HL-60 (cell line): ENCODE measurements around the gene PLA2G6.

Experiments used
- DNase-seq, 2 experiments: peaks; one replicate each; pipeline ENCODE4 v3.0.0-alpha.2; 2010 to 2020; ENCODE audit warnings: low read depth in 1 of 2, low spot score in 1 of 2
- H3K27ac ChIP-seq: fragments of 250-450 bp; sonication (Bioruptor Pico); replicated peaks from 2 replicates; pipeline ENCODE4 v1.5.1; 2020; ENCODE audit warnings: mild to moderate bottlenecking, moderate library complexity
- H3K27me3 ChIP-seq: fragments of 250-450 bp; sonication (Bioruptor Pico); 2 replicates; pipeline ENCODE4 v1.5.1; 2021; ENCODE audit warnings: mild to moderate bottlenecking, moderate library complexity; ENCODE audit not compliant: insufficient read depth, poor library complexity, severe bottlenecking
- H3K4me3 ChIP-seq: replicated peaks from 2 replicates; pipeline ENCODE4 v1.5.1; 2011; ENCODE audit warnings: mild to moderate bottlenecking, control low read depth, low read length; ENCODE audit not compliant: insufficient read depth
- GABPA ChIP-seq: IDR thresholded peaks from 2 replicates; pipeline ENCODE4 v1.6.1; 2012; ENCODE audit warnings: low read depth
- POLR2AphosphoS5 ChIP-seq: IDR thresholded peaks from 2 replicates; pipeline ENCODE4 v1.6.1; 2012; ENCODE audit warnings: low read depth
- SPI1 ChIP-seq: IDR thresholded peaks from 2 replicates; pipeline ENCODE4 v1.6.1; 2012; ENCODE audit warnings: low read depth, mild to moderate bottlenecking, borderline replicate concordance
- TF ChIP-seq, protein P1 (sequence below): IDR thresholded peaks from 2 replicates; pipeline ENCODE4 v1.6.1; 2012; ENCODE audit warnings: low read depth; ENCODE audit not compliant: insufficient replicate concordance
- TF ChIP-seq, protein P2 (sequence below): IDR thresholded peaks from one replicate; pipeline ENCODE4 v1.5.1; 2011; ENCODE audit warnings: low read length, control low read depth, inconsistent platforms; ENCODE audit not compliant: insufficient read depth

PLA2G6 gene

DNA sequence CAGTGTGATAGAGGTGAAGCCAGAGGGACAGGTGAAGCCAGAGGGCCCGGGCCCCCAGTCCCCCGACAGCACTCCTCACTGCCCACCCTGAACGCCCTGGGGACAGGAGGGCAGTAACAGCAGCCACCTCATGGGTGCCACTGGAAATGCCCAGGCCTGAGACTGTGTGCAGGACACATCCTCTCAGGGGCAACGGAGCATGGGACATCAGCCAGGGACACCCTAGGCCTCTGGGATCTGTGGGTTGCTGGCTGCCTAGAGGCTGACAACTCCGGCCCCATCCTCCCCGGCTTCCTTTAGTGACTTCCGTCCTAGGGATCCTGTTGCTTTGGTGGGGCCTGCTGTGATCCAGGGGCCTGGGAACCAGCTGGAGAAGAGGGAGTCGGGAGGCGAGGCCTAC lies 53.8 kb downstream of the PLA2G6 start:
- no peak for DNase-seq
- Histone ChIP-seq H3K27ac (no peak overlapping the region), H3K27me3 (no peaks in the 10 kb centered on the region), H3K4me3 (no peak overlapping the region)
- TF ChIP-seq, protein P1, sequence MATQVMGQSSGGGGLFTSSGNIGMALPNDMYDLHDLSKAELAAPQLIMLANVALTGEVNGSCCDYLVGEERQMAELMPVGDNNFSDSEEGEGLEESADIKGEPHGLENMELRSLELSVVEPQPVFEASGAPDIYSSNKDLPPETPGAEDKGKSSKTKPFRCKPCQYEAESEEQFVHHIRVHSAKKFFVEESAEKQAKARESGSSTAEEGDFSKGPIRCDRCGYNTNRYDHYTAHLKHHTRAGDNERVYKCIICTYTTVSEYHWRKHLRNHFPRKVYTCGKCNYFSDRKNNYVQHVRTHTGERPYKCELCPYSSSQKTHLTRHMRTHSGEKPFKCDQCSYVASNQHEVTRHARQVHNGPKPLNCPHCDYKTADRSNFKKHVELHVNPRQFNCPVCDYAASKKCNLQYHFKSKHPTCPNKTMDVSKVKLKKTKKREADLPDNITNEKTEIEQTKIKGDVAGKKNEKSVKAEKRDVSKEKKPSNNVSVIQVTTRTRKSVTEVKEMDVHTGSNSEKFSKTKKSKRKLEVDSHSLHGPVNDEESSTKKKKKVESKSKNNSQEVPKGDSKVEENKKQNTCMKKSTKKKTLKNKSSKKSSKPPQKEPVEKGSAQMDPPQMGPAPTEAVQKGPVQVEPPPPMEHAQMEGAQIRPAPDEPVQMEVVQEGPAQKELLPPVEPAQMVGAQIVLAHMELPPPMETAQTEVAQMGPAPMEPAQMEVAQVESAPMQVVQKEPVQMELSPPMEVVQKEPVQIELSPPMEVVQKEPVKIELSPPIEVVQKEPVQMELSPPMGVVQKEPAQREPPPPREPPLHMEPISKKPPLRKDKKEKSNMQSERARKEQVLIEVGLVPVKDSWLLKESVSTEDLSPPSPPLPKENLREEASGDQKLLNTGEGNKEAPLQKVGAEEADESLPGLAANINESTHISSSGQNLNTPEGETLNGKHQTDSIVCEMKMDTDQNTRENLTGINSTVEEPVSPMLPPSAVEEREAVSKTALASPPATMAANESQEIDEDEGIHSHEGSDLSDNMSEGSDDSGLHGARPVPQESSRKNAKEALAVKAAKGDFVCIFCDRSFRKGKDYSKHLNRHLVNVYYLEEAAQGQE, result no peak
- TF ChIP-seq GABPA (no peak), POLR2AphosphoS5 (no peak), SPI1 (no peak)
- TF ChIP-seq, protein P2, sequence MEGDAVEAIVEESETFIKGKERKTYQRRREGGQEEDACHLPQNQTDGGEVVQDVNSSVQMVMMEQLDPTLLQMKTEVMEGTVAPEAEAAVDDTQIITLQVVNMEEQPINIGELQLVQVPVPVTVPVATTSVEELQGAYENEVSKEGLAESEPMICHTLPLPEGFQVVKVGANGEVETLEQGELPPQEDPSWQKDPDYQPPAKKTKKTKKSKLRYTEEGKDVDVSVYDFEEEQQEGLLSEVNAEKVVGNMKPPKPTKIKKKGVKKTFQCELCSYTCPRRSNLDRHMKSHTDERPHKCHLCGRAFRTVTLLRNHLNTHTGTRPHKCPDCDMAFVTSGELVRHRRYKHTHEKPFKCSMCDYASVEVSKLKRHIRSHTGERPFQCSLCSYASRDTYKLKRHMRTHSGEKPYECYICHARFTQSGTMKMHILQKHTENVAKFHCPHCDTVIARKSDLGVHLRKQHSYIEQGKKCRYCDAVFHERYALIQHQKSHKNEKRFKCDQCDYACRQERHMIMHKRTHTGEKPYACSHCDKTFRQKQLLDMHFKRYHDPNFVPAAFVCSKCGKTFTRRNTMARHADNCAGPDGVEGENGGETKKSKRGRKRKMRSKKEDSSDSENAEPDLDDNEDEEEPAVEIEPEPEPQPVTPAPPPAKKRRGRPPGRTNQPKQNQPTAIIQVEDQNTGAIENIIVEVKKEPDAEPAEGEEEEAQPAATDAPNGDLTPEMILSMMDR, result no peak

DNA sequence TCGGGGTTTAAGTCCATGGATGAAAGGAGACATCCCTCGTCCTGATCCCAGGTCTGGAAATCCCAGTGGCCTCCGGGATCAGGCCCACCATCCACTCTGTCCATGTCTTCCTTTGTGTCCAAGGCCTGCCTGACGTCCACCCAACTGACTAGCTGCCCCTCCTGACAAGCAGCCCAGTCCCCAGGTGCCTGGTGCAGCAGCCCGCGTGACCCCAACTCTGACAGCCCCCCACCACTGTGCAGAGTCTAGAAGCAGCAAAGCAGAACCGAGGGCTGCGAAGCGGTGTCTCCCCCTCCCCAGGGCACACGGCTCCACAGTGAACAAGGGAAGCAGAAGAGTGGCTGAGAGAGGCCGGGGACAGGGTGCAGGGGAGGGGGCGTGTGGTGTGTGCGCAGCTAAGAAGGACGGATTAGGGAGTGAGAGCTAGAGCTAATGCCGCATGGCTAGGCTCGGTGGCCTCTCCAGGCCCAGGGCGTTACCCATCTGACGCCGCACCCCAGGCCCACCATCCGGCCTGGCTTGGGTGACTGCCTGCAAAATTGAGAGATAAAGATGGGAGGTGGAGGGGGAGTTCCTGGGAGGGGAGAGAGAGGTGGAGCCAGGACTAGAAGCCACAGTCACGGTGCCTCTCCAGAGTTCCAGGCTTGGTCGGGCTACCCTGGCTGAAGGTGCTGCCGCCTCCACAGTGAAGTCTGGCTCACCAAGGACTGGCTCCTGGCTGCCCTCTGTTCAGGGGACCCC lies 54.5 kb downstream of the PLA2G6 start:
- Histone ChIP-seq H3K27me3 (no peaks in the 10 kb centered on the region), H3K4me3 (no peak overlapping the region), H3K27ac (no peak overlapping the region)
- TF ChIP-seq, protein P1, result no peak
- no peak for TF ChIP-seq GABPA
- TF ChIP-seq, protein P2, result no peak
- no peak for TF ChIP-seq POLR2AphosphoS5
- no peak for TF ChIP-seq SPI1
- DNase-seq, result no peak

DNA sequence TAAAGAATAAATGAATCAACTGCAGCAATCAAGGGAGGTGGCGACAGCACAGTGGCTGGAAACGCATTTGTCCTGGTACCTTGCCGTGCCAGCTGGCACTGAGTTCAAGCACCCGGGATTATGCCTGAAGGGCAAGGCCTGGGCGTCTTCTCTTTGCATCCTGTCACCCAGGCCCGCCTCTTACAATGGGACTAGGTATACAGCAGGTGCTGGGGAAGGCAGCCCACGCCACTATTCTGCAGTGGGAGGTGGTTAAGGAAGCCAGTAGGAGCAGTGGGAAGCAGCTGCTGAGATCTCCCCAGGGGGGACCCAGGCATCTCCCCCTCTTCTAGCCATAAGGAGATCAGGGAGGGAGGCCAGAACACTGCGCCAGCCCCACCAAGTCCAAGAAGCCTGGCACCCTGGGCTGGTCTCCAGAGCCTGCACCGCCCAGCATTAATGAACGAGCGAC lies 55.9 kb downstream of the PLA2G6 start:
- Histone ChIP-seq H3K27me3 (no peaks in the 10 kb centered on the region), H3K27ac (no peak overlapping the region), H3K4me3 (no peak overlapping the region)
- no peak for DNase-seq
- no peak for TF ChIP-seq POLR2AphosphoS5

- Histone ChIP-seq H3K4me3 (no peak overlapping the region), H3K27ac (no peak overlapping the region), H3K27me3 (no peaks in the 10 kb centered on the region)
- DNase-seq, result no peak
- TF ChIP-seq POLR2AphosphoS5 (no peak), SPI1 (no peak), GABPA (no peak)
- TF ChIP-seq, protein P1, result no peak
- TF ChIP-seq, protein P2, result no peak
Observed at GRCh38 chr22:38125038-38125610, 56.5 kb downstream of the PLA2G6 start.
